Measurements from ENCODE around the gene NRBF2. TPM values are rescaled to one million over a fixed set of nuclear protein-coding genes. Genes with fewer than 3 reads are reported as not detected.

Gene NRBF2
- total and polyA plus RNA-seq, 2 experiments from 2014 or later, result 22.9 to 38.3 TPM

GRCh38 chr10:63175534-63175933, 42.4 kb downstream of the NRBF2 start (continued):
- no peak for TF ChIP-seq ZNF462 (CRISPR knock-in tag; IDR thresholded peaks at IDR 0.05)

GRCh38 chr10:63192826-63193225, 59.7 kb downstream of the NRBF2 start:
- H3F3A ChIP-seq (replicated peaks; ENCODE audit: low read depth), result no peaks in the 10 kb centered on the region
- H3K27ac Mint-ChIP-seq, result no peak overlapping the region
- peaks cover 4% of the 10 kb centered on the region for H3K27me3 Mint-ChIP-seq (ENCODE audit: insufficient read depth, low read depth, poor library complexity)
- no peak overlapping the region for H3K4me2 ChIP-seq
- no peak overlapping the region for H3K4me3 Mint-ChIP-seq
- H3K4me3 ChIP-seq, result no peak overlapping the region
- H3K27ac ChIP-seq (ENCODE audit: low read depth), result no peak overlapping the region; the same call in 1 of the 2 replicates
- no peaks in the 10 kb centered on the region for H3K9me3 Mint-ChIP-seq
- H3K9me2 ChIP-seq (ENCODE audit: insufficient read depth), result no peaks in the 10 kb centered on the region
- peaks cover 99% of the 10 kb centered on the region for H3K36me3 ChIP-seq (ENCODE audit: insufficient read depth)
- H3K4me1 ChIP-seq (ENCODE audit: insufficient read depth), result no peaks in the 10 kb centered on the region
- TF ChIP-seq ZNF331 (CRISPR knock-in tag; IDR thresholded peaks at IDR 0.05; ENCODE audit: low read depth) (no peak), ZNF114 (CRISPR knock-in tag; IDR thresholded peaks at IDR 0.05) (no peak), JUNB (IDR thresholded peaks at IDR 0.05; ENCODE audit: unreplicated experiment) (no peak), EZH2 (IDR thresholded peaks at IDR 0.05; ENCODE audit: low read depth, unreplicated experiment) (no peak), STAT1 (IDR thresholded peaks at IDR 0.05; ENCODE audit: unreplicated experiment) (no peak), CREB1 (CRISPR knock-in tag; IDR thresholded peaks at IDR 0.05; ENCODE audit: low read depth) (no peak), POLR2AphosphoS5 (IDR thresholded peaks at IDR 0.05; ENCODE audit: low read depth) (no peak), EZH2phosphoT487 (IDR thresholded peaks at IDR 0.05; ENCODE audit: unreplicated experiment) (no peak), NANOG (IDR thresholded peaks at IDR 0.05; ENCODE audit: borderline replicate concordance) (no peak), ETS1 (IDR thresholded peaks at IDR 0.05) (no peak)
- TF ChIP-seq, protein P1, sequence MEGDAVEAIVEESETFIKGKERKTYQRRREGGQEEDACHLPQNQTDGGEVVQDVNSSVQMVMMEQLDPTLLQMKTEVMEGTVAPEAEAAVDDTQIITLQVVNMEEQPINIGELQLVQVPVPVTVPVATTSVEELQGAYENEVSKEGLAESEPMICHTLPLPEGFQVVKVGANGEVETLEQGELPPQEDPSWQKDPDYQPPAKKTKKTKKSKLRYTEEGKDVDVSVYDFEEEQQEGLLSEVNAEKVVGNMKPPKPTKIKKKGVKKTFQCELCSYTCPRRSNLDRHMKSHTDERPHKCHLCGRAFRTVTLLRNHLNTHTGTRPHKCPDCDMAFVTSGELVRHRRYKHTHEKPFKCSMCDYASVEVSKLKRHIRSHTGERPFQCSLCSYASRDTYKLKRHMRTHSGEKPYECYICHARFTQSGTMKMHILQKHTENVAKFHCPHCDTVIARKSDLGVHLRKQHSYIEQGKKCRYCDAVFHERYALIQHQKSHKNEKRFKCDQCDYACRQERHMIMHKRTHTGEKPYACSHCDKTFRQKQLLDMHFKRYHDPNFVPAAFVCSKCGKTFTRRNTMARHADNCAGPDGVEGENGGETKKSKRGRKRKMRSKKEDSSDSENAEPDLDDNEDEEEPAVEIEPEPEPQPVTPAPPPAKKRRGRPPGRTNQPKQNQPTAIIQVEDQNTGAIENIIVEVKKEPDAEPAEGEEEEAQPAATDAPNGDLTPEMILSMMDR (conservative IDR thresholded peaks at IDR 0.05; ENCODE audit: low read depth in 2 of 2), result no peak
- TF ChIP-seq, protein P2, sequence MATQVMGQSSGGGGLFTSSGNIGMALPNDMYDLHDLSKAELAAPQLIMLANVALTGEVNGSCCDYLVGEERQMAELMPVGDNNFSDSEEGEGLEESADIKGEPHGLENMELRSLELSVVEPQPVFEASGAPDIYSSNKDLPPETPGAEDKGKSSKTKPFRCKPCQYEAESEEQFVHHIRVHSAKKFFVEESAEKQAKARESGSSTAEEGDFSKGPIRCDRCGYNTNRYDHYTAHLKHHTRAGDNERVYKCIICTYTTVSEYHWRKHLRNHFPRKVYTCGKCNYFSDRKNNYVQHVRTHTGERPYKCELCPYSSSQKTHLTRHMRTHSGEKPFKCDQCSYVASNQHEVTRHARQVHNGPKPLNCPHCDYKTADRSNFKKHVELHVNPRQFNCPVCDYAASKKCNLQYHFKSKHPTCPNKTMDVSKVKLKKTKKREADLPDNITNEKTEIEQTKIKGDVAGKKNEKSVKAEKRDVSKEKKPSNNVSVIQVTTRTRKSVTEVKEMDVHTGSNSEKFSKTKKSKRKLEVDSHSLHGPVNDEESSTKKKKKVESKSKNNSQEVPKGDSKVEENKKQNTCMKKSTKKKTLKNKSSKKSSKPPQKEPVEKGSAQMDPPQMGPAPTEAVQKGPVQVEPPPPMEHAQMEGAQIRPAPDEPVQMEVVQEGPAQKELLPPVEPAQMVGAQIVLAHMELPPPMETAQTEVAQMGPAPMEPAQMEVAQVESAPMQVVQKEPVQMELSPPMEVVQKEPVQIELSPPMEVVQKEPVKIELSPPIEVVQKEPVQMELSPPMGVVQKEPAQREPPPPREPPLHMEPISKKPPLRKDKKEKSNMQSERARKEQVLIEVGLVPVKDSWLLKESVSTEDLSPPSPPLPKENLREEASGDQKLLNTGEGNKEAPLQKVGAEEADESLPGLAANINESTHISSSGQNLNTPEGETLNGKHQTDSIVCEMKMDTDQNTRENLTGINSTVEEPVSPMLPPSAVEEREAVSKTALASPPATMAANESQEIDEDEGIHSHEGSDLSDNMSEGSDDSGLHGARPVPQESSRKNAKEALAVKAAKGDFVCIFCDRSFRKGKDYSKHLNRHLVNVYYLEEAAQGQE (IDR thresholded peaks at IDR 0.05; ENCODE audit: unreplicated experiment), result no peak
- ATAC-seq, result no peak
- H3K4me1 Mint-ChIP-seq, result no peaks in the 10 kb centered on the region
- DNase-seq (ENCODE audit: low spot score), result no peak
- H2AFZ ChIP-seq, result no peak overlapping the region
- H3K27me3 ChIP-seq (ENCODE audit: insufficient read depth), result no peaks in the 10 kb centered on the region
- peaks cover 53% of the 10 kb centered on the region for H3K79me2 ChIP-seq (replicated peaks; ENCODE audit: insufficient read depth)
- peaks cover 80% of the 10 kb centered on the region for H3K36me3 Mint-ChIP-seq (ENCODE audit: low read depth)
- peaks cover 7% of the 10 kb centered on the region for H4K20me1 ChIP-seq (replicated peaks; ENCODE audit: insufficient read depth)
